ENCODE results near the gene UBXN4.
A peak's percentile ranks its signal among the peaks of the same experiment; 100 is the strongest.

The UBXN4 gene

GRCh38 chr2:135815269-135815668, 73.6 kb downstream of the UBXN4 start:
- no peak for DNase-seq

GRCh38 chr2:135817466-135817865, 75.8 kb downstream of the UBXN4 start:
- DNase-seq: no peak

- no peak for DNase-seq
Observed at GRCh38 chr2:135817951-135818350, 76.3 kb downstream of the UBXN4 start.

- peak; percentile 21 for DNase-seq
Observed at GRCh38 chr2:135818937-135819610, 77.4 kb downstream of the UBXN4 start.

GRCh38 chr2:135820003-135820618, 78.5 kb downstream of the UBXN4 start:
- DNase-seq: peak; percentile 80

GRCh38 chr2:135821190-135821589, 79.5 kb downstream of the UBXN4 start:
- DNase-seq: no peak

GRCh38 chr2:135822855-135823254, 81.2 kb downstream of the UBXN4 start:
- DNase-seq: no peak

- no peak for DNase-seq
Observed at GRCh38 chr2:135825131-135825530, 83.5 kb downstream of the UBXN4 start.

GRCh38 chr2:135825550-135826176, 84.0 kb downstream of the UBXN4 start:
- no peak for DNase-seq

- no peak for DNase-seq
Observed at GRCh38 chr2:135826544-135826943, 84.9 kb downstream of the UBXN4 start.

GRCh38 chr2:135829378-135830135, 87.9 kb downstream of the UBXN4 start:
- DNase-seq: no peak

- no peak for DNase-seq
Observed at GRCh38 chr2:135831180-135831812, 89.6 kb downstream of the UBXN4 start.

GRCh38 chr2:135832891-135833290, 91.2 kb downstream of the UBXN4 start:
- DNase-seq: no peak
